ENCODE results near the gene RNASET2.

The RNASET2 gene

GRCh38 chr6:166939894-166940293 is 16.5 kb downstream of the RNASET2 start:
- H3K36me3 ChIP-seq (ENCODE audit: insufficient read depth, low read length), result no peaks in the 10 kb centered on the region

GRCh38 chr6:166939345-166939744 is 17.0 kb downstream of the RNASET2 start:
- H3K4me1 ChIP-seq (ENCODE audit: control insufficient read depth, insufficient read depth, low read length), result peaks cover 9% of the 10 kb centered on the region
- no peak overlapping the region for H3K9ac ChIP-seq (ENCODE audit: low read depth, low read length)
- H3K4me3 ChIP-seq (ENCODE audit: low read length), result no peak overlapping the region
- no peaks in the 10 kb centered on the region for H3K9me3 ChIP-seq (replicated peaks; ENCODE audit: low read length)
- no peaks in the 10 kb centered on the region for H3K27me3 ChIP-seq (ENCODE audit: control insufficient read depth, insufficient read depth, low read length)
- H3K4me2 ChIP-seq (ENCODE audit: low read length), result no peak overlapping the region
- no peaks in the 10 kb centered on the region for H3K36me3 ChIP-seq (ENCODE audit: insufficient read depth, low read length)

More at GRCh38 chr6:166939894-166940293, 16.5 kb downstream of the RNASET2 start:
- Histone ChIP-seq H3K27me3 (ENCODE audit: control insufficient read depth, insufficient read depth, low read length) (no peaks in the 10 kb centered on the region), H3K9me3 (replicated peaks; ENCODE audit: low read length) (no peaks in the 10 kb centered on the region), H3K4me3 (ENCODE audit: low read length) (no peak overlapping the region), H3K9ac (ENCODE audit: low read depth, low read length) (no peak overlapping the region), H3K4me2 (ENCODE audit: low read length) (no peak overlapping the region), H3K4me1 (ENCODE audit: control insufficient read depth, insufficient read depth, low read length) (peaks cover 9% of the 10 kb centered on the region)

- H3K9me3 ChIP-seq (replicated peaks; ENCODE audit: low read length), result no peaks in the 10 kb centered on the region
- no peaks in the 10 kb centered on the region for H3K36me3 ChIP-seq (ENCODE audit: insufficient read depth, low read length)
- H3K4me2 ChIP-seq (ENCODE audit: low read length), result no peak overlapping the region
- no peak overlapping the region for H3K4me3 ChIP-seq (ENCODE audit: low read length)
- peaks cover 9% of the 10 kb centered on the region for H3K4me1 ChIP-seq (ENCODE audit: control insufficient read depth, insufficient read depth, low read length)
- H3K9ac ChIP-seq (ENCODE audit: low read depth, low read length), result no peak overlapping the region
- H3K27me3 ChIP-seq (ENCODE audit: control insufficient read depth, insufficient read depth, low read length), result no peaks in the 10 kb centered on the region
Observed at GRCh38 chr6:166938704-166939103, 17.6 kb downstream of the RNASET2 start.

GRCh38 chr6:166938150-166938549 is 18.2 kb downstream of the RNASET2 start:
- no peaks in the 10 kb centered on the region for H3K27me3 ChIP-seq (ENCODE audit: control insufficient read depth, insufficient read depth, low read length)
- H3K4me3 ChIP-seq (ENCODE audit: low read length), result no peak overlapping the region
- H3K4me1 ChIP-seq (ENCODE audit: control insufficient read depth, insufficient read depth, low read length), result peaks cover 9% of the 10 kb centered on the region
- H3K4me2 ChIP-seq (ENCODE audit: low read length), result no peak overlapping the region
- no peaks in the 10 kb centered on the region for H3K36me3 ChIP-seq (ENCODE audit: insufficient read depth, low read length)
- H3K9me3 ChIP-seq (replicated peaks; ENCODE audit: low read length), result no peaks in the 10 kb centered on the region
- no peak overlapping the region for H3K9ac ChIP-seq (ENCODE audit: low read depth, low read length)

- Histone ChIP-seq H3K9me3 (replicated peaks; ENCODE audit: low read length) (no peaks in the 10 kb centered on the region), H3K4me1 (ENCODE audit: control insufficient read depth, insufficient read depth, low read length) (peaks cover 9% of the 10 kb centered on the region), H3K9ac (ENCODE audit: low read depth, low read length) (no peak overlapping the region), H3K4me3 (ENCODE audit: low read length) (no peak overlapping the region), H3K36me3 (ENCODE audit: insufficient read depth, low read length) (no peaks in the 10 kb centered on the region), H3K27me3 (ENCODE audit: control insufficient read depth, insufficient read depth, low read length) (no peaks in the 10 kb centered on the region), H3K4me2 (ENCODE audit: low read length) (no peak overlapping the region)
Observed at GRCh38 chr6:166937746-166938145, 18.6 kb downstream of the RNASET2 start.

- no peaks in the 10 kb centered on the region for H3K9me3 ChIP-seq (replicated peaks; ENCODE audit: low read length)
- no peak overlapping the region for H3K4me3 ChIP-seq (ENCODE audit: low read length)
- H3K4me2 ChIP-seq (ENCODE audit: low read length), result no peak overlapping the region
- peaks cover 9% of the 10 kb centered on the region for H3K4me1 ChIP-seq (ENCODE audit: control insufficient read depth, insufficient read depth, low read length)
- H3K36me3 ChIP-seq (ENCODE audit: insufficient read depth, low read length), result no peaks in the 10 kb centered on the region
- H3K27me3 ChIP-seq (ENCODE audit: control insufficient read depth, insufficient read depth, low read length), result no peaks in the 10 kb centered on the region
- no peak overlapping the region for H3K9ac ChIP-seq (ENCODE audit: low read depth, low read length)
Observed at GRCh38 chr6:166936079-166936787, 20.1 kb downstream of the RNASET2 start.

GRCh38 chr6:166935353-166935752 is 21.0 kb downstream of the RNASET2 start:
- Histone ChIP-seq H3K27me3 (ENCODE audit: control insufficient read depth, insufficient read depth, low read length) (no peaks in the 10 kb centered on the region), H3K9me3 (replicated peaks; ENCODE audit: low read length) (no peaks in the 10 kb centered on the region), H3K4me3 (ENCODE audit: low read length) (no peak overlapping the region), H3K36me3 (ENCODE audit: insufficient read depth, low read length) (no peaks in the 10 kb centered on the region), H3K4me2 (ENCODE audit: low read length) (no peak overlapping the region), H3K9ac (ENCODE audit: low read depth, low read length) (no peak overlapping the region), H3K4me1 (ENCODE audit: control insufficient read depth, insufficient read depth, low read length) (peaks cover 4% of the 10 kb centered on the region)

- H3K9me3 ChIP-seq (replicated peaks; ENCODE audit: low read length), result no peaks in the 10 kb centered on the region
- no peak overlapping the region for H3K4me3 ChIP-seq (ENCODE audit: low read length)
- no peak overlapping the region for H3K9ac ChIP-seq (ENCODE audit: low read depth, low read length)
- no peaks in the 10 kb centered on the region for H3K4me1 ChIP-seq (ENCODE audit: control insufficient read depth, insufficient read depth, low read length)
- H3K4me2 ChIP-seq (ENCODE audit: low read length), result no peak overlapping the region
- no peaks in the 10 kb centered on the region for H3K27me3 ChIP-seq (ENCODE audit: control insufficient read depth, insufficient read depth, low read length)
- no peaks in the 10 kb centered on the region for H3K36me3 ChIP-seq (ENCODE audit: insufficient read depth, low read length)
Observed at GRCh38 chr6:166934174-166934573, 22.2 kb downstream of the RNASET2 start.

- Histone ChIP-seq H3K4me2 (ENCODE audit: low read length) (no peak overlapping the region), H3K9ac (ENCODE audit: low read depth, low read length) (no peak overlapping the region), H3K27me3 (ENCODE audit: control insufficient read depth, insufficient read depth, low read length) (no peaks in the 10 kb centered on the region), H3K4me3 (ENCODE audit: low read length) (no peak overlapping the region), H3K9me3 (replicated peaks; ENCODE audit: low read length) (no peaks in the 10 kb centered on the region), H3K4me1 (ENCODE audit: control insufficient read depth, insufficient read depth, low read length) (no peaks in the 10 kb centered on the region), H3K36me3 (ENCODE audit: insufficient read depth, low read length) (no peaks in the 10 kb centered on the region)
Observed at GRCh38 chr6:166933396-166933795, 23.0 kb downstream of the RNASET2 start.

- Histone ChIP-seq H3K4me1 (ENCODE audit: control insufficient read depth, insufficient read depth, low read length) (no peaks in the 10 kb centered on the region), H3K27me3 (ENCODE audit: control insufficient read depth, insufficient read depth, low read length) (no peaks in the 10 kb centered on the region), H3K9ac (ENCODE audit: low read depth, low read length) (no peak overlapping the region), H3K4me2 (ENCODE audit: low read length) (no peak overlapping the region), H3K9me3 (replicated peaks; ENCODE audit: low read length) (no peaks in the 10 kb centered on the region), H3K36me3 (ENCODE audit: insufficient read depth, low read length) (no peaks in the 10 kb centered on the region), H3K4me3 (ENCODE audit: low read length) (no peak overlapping the region)
Observed at GRCh38 chr6:166932616-166933015, 23.7 kb downstream of the RNASET2 start.

GRCh38 chr6:166932116-166932515 is 24.2 kb downstream of the RNASET2 start:
- Histone ChIP-seq H3K9me3 (replicated peaks; ENCODE audit: low read length) (no peaks in the 10 kb centered on the region), H3K9ac (ENCODE audit: low read depth, low read length) (no peak overlapping the region), H3K4me2 (ENCODE audit: low read length) (no peak overlapping the region), H3K4me3 (ENCODE audit: low read length) (no peak overlapping the region), H3K27me3 (ENCODE audit: control insufficient read depth, insufficient read depth, low read length) (no peaks in the 10 kb centered on the region), H3K36me3 (ENCODE audit: insufficient read depth, low read length) (no peaks in the 10 kb centered on the region), H3K4me1 (ENCODE audit: control insufficient read depth, insufficient read depth, low read length) (no peaks in the 10 kb centered on the region)

GRCh38 chr6:166931426-166931970 is 24.9 kb downstream of the RNASET2 start:
- Histone ChIP-seq H3K4me3 (ENCODE audit: low read length) (no peak overlapping the region), H3K36me3 (ENCODE audit: insufficient read depth, low read length) (no peaks in the 10 kb centered on the region), H3K4me1 (ENCODE audit: control insufficient read depth, insufficient read depth, low read length) (no peaks in the 10 kb centered on the region), H3K9me3 (replicated peaks; ENCODE audit: low read length) (no peaks in the 10 kb centered on the region), H3K9ac (ENCODE audit: low read depth, low read length) (no peak overlapping the region), H3K4me2 (ENCODE audit: low read length) (no peak overlapping the region), H3K27me3 (ENCODE audit: control insufficient read depth, insufficient read depth, low read length) (no peaks in the 10 kb centered on the region)

Measured in skeletal muscle satellite cell (primary cell).